ENCODE data around the gene BLTP3B.

- TF ChIP-seq CTCF (IDR thresholded peaks at IDR 0.05) (no peak), POLR2A (IDR thresholded peaks at IDR 0.05; ENCODE audit: low read depth) (no peak), POLR2AphosphoS5 (IDR thresholded peaks at IDR 0.05) (no peak), EP300 (IDR thresholded peaks at IDR 0.05) (no peak)
Measured at GRCh38 chr12:100146252-100146651, 3.6 kb upstream of the BLTP3B start.
